ENCODE data around the gene HAUS3.
A peak's percentile ranks its signal among the peaks of the same experiment; 100 is the strongest.

HAUS3 gene

DNA sequence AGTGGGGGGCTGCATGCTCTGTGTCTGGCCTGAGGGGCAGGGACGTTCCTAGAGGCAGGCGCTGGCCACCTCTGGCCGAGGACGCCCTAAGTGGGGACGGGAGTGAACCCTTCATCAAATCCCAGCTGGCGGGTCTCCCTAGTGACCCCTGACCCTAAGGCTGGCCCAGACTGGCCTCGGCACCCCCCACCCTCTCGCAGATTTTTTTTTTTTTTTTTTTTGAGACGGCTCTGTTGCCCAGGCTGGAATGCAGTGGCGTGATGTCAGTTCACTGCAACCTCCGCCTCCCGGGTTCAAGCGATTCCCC, 21.0 kb upstream of the HAUS3 start:
- DNase-seq, result no peak

DNA sequence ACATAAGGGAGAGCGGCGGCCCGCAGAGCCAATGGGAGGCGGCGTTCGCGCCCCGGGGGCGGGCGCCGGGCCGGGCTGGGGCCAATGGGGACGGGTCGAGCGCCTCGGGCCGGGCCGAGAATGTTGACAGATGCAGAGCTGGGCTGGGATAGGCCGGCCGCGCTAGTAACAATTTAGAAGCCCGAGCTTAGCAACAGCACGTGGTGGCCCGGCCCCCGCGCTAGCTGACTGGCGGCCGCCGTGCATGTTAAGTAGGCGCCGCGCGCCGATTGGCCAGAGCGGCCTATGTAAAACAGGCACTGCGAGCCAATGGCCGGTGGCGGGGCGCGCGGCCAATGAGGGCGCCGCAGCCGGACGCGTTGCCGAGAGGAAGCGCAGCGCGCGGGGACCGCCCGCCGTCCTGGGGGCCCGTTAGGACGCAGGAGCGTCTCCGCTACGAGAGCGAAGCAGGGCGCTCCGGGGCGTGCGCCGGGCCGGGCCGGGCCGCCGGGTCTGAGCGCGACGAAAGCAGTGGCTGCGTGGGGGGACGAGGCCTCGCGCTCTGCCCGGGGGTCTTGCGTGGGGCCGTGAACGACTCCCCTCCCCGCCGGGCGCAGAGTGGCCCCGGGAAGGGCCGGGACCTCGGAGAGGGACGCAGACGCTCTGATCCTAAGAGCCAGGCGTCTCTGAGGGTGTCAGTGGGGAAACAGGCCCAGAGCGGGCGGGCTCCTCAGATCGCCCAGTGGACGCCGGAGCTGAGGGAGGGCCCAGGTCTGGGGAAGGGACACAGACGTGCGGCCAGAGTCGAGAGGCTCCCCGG, 20.4 kb upstream of the HAUS3 start:
- DNase-seq, result peak; percentile 82

DNA sequence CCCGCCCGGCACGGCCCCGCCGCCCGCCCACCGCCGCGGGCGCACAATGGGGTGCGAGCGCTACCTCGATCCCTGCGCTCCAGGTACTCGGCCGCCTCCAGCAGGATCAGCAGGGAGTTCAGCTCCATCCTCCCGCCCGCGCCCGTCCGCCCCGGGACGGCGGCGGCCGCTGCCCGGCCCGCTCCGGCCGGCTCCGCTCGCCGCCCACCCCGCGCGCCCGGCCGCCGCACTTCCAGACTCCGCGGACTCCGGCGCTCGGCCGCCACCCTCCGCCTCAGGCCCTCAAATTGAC, 19.9 kb upstream of the HAUS3 start, which contains the start of gene MXD4:
TSS of gene MXD4 (minus strand) at position 257 of the 292 bp plus-strand sequence. CDS start at position 128, 129 bp downstream.
- DNase-seq, result no peak

DNA sequence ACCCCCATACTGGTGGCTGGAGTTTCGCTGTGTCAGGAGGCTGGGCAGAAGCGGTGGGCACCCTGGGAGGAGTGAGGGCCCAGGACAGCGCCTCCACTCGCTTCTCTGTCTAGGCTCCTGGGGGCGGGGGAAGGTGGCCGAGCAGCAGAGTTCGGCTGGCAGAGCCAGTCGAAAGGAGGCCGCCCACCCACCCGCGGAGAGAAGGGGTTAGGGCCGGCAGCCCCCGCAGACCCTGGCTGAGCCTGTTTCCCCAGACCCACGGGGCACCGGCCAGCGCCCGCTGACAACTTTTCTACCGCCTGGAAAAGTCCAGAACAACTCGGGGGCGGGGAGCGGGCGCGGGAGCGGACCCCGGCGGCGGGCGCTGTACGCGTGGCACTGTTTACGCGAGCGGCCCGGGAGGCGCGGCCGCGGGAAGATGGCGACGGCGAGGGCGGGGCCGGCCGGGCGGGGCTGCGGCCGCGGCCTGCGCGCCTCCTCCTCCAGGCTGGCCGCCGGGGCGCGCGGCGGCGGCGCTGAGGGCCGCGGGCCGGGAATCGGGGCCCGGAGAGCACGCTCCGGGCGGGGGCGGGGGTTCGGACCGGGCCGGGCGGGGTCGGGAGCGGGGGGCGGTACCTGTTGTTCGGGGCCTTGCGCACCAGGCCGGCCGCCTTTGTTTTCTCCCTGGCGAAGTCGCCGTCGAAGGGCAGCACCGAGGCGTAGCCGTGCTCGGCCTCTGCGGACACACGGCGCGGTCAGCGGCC, 19.4 kb upstream of the HAUS3 start:
- DNase-seq, result no peak

DNA sequence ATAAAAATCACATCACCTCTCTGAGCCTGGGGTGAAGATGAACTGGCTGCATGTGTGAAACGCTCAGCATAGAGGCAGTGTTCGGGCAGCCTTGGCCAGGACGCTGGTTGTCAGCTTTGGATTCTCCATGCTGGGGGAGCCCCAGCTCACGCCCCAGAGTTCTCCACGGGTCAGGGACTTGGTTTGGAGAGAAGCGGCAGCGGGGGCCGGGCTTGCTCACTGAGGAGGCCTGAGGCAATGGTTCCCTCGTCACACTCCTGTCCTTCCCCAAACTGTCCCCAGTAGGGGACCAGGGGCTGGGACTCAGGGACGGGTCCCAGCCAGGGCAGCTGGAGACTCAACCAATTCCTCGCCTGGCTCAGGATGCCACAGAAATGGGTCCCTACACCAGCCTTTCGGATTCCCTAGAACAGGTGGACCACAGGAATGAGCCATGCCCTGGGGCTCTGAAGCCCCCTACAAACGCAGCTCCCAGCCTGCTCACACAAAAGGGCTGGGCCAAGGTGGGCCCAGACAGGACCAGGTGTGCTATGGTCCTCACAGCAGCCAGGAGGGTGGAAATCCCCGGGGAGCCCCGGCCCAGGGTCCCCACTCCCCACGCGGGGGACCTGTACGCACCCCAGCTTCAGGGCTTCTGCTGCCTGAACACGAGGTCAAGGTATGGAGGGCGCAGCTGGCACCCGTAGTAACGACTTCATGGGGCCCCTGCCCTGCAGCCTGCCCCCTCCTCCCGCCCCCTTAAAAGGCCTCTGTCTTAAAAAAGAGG, 18.6 kb upstream of the HAUS3 start:
- DNase-seq, result no peak

DNA sequence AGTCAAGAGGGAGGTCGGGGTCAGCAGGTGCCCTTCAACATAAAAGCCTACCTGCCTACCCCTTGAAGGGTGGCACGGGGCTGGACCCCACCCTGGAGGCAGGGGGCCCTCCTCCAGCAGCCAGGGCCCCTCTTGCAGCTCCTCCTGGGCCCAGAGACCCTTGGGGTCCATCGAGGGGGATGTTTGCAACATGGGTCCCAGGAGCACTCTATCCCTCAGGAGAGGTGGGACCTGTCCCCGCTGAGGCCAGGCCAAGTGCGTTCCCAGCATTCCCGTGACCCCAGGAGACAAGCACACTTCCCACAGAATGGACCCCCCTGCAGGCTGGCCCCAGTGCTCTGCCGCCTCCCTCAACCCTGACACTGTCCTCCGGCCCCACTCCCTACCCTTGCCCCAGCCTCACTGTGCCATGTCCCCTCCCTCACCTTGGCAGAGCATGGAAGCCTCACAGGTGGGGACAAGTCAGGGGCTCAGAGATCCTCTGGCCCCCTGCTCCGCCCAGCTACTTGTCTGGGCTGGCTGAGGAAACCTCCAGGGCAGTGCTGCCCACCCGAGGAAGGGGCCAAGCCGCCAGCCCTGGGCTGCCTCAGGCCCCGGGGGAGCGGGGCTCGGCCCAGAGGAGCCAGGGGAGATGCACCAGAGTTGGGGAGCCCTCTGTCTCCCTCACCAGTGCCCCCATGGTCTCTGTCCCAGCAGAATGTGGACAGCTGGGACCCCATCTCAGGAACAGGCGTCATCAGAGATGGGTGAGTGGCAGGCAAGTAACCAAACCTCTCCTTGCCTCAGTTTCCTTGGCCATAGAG, 17.8 kb upstream of the HAUS3 start:
- DNase-seq, result no peak

DNA sequence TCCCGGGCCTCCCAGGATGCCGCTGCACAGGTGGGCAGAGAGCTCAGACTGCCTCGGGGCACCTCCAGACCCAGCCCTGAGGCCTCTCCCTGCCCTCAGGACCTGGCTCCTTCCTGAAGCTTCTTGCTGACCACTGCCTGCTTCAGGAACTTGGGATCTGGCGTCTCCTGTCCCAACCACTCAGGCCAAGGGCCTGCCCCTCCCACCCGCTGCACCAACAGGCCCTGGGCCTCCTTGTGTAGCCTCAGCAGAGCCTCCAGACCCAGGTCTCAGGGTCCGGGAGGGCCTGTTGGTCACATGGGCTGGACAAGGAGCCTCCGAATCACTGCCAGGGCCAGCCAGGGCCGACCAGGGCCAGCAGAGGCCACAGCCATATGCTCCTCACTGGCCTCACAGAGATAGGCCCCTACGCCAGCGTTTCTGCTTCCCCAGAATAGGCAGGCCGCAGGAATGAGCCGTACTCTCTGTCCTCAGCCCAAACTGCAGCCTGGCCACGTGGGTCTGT, 17.2 kb upstream of the HAUS3 start:
- no peak for DNase-seq

DNA sequence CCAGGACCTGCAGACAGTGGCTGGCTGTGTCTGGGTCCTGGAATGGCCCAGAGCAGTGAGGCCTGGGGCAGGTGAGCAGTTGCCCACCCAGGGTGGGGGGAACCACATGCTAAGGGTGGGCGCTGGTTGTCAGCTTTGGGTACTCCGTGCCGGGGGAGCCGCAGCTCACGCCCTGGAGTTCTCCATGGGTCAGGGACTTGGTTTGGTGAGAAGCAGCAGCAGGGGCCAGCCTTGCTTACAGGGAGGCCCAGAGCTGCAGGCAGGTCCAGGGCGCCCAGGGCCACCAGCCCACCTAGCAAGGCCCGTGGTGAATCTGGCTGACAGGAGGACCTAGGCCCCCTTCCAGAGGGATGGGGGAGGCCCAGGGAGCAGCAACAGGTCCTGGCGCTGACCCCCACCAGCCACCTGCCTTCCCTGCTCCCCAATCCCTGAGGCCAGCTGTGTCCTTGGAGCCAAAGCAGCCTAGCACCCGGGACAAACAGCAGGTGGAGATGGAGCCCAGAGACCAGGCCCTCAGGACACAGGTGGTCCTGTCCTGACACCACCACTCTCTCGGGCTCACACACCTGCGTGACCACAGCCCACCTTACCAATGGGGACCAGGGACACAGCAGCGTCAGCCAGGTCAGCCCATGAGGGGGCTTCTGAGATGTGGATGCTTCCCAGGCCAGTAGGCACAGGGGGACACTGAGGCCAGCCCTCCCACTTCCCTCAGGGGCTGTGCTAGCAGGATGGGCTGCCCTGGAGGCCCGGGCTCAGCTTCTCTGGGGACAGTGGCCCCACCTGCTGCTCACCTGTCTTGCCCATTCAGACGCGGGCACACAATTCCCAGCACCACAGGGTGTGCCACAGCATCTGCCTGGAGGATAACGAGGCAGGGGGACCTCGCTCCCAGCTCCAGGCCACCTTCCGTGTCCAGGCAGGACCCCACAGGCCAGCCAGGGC, 16.4 kb upstream of the HAUS3 start:
- no peak for DNase-seq

DNA sequence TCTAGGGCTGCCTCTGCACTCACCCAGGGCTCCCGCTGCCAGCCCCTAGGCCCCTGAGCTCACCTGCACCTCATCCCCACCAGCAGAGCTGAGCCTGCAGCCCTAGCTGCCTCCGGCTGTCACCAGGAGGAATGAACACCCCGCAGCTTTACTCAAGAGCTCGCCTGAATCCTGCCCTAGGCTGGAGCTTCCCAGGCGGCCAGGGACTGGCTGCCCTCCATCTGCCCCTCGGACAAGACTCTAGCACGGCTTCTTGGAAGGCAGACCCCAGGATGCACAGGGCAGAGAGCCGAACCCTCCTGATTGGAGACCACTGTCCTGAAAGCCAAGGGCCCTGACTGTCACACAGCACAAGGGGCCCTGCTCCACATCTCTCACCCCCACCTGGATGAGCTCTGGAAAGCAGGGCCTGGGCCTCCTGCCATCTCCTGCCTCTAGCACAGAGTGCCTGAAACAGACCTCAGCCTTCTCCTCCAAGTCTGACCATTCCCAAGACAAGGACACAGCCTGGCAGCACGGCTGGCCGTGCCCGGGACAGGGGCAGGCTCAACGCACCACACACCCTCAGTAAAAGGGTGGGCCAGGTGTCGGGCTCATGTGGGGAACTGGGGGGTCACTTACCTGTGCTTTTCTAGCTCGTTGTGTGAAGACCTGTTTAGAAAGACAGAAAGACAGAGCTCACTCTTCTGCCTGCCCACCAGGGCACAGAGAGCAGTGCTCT, 15.6 kb upstream of the HAUS3 start:
- DNase-seq, result no peak

DNA sequence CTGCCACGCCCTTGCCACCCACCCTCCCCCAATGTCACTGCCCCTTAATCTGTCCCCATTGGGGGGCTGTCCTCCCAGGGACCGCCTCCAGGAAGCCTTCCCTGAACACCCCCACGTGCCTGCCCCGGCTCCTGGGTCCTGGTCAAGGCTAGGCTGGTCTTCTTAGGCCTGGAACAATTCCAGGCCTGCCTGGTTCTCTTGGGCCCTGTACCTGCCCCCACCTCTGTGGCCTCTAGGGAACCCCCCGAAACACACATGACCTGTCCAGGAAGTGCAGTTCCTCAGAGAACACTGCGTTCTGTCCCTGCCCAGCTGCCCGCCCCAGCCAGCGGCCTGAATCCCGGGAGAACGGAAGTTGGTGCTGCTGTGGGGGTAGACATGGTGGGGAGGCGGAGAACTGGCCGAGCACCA, 14.9 kb upstream of the HAUS3 start:
- no peak for DNase-seq

DNA sequence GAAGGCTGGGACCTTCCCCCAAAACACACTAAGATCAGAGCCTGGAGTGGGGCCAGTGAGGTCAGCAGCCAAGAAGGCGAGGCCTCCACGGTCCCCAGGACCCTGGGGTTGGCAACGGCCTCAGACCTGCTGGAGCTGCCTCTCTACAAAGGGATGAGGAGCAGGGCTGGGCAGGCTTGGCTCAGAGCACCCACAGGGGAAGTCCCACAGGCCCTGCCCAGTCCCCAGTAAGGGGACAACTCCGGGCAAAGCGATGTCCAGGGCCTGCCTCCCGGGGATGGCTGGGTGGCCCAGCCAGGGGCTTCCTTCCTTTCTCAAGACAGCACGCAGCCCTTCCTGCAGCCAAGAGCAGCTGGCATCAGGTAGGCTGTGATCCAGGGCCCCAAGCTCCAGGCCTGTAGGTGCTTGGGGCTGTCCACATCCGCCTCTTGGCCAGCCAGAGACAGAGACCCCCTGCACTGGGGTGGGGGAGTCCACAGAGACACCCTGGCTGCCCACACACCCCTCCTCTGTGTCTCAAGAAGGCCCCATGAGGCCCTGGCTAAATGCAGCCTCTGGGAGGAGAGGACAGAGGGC, 14.3 kb upstream of the HAUS3 start:
- DNase-seq, result no peak

DNA sequence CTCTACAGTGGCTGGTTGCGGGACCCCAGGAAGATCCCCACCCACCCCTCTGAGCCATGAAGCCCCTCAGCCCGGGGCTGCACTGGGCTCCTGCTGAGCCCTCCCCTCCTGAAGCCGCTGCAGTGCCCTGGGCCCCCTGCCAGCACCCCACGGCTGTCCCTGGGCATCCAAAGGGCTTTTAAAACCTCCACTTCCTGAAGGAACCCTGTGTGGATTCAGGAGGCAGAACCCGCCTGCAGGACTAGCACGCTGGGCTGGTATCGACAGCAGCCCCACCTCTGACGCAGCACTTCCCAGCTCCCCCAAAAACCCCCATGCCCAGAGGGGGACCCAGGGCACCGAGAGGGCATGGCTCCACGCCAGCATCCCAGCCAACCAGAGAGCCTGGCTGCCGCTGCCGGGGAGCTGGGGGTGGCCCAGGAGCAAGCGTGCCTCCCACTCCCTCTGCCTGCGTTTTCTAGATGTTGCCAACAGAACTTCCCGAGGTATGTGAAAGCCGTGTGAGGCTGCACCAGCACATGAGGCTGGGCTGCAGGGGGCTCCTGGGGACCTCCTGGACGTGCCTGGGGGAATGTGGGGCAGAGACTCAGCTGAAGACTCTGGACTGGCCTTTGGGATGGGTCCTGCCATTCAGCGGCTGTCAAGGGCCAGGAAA, 13.7 kb upstream of the HAUS3 start:
- DNase-seq, result no peak

DNA sequence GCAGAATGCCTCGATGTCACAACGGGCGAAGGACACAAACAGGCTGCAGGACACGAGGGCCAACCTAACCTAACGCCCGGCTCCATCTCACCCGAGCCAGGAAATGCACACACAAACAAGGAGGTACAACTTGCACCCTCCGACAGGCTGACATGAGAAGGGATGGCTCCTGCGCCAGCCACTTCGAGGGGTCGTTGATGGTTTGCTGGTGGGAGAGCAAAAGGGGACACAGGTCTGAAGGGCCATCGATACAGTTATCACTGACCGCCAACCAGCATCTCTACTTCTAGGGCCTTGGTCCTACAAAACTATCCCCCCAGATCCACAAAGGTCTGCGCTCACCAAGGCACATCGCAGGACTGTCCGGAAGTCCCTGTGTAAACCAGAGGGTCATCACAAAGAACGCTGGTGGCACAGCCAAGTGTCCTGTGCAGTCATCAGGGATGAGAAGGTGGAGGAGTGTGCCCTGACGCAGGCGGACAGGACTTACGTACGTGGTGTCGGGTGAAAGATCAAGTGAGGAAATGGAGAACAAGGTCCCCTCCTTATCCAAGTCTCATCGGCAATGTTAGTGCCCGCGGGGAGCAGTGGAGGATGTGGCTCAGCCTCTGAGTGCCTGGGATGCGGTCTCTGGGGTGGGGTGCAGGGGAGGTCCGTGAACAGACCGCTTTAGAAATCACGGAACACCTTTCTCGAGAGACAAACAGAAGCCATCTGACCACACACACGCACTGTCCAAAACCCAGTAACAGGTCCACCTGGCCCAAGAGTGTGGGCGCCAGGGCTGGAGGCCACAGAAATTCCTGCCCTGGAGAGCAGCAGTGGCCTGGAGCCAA, 13.0 kb upstream of the HAUS3 start:
- DNase-seq, result no peak

DNA sequence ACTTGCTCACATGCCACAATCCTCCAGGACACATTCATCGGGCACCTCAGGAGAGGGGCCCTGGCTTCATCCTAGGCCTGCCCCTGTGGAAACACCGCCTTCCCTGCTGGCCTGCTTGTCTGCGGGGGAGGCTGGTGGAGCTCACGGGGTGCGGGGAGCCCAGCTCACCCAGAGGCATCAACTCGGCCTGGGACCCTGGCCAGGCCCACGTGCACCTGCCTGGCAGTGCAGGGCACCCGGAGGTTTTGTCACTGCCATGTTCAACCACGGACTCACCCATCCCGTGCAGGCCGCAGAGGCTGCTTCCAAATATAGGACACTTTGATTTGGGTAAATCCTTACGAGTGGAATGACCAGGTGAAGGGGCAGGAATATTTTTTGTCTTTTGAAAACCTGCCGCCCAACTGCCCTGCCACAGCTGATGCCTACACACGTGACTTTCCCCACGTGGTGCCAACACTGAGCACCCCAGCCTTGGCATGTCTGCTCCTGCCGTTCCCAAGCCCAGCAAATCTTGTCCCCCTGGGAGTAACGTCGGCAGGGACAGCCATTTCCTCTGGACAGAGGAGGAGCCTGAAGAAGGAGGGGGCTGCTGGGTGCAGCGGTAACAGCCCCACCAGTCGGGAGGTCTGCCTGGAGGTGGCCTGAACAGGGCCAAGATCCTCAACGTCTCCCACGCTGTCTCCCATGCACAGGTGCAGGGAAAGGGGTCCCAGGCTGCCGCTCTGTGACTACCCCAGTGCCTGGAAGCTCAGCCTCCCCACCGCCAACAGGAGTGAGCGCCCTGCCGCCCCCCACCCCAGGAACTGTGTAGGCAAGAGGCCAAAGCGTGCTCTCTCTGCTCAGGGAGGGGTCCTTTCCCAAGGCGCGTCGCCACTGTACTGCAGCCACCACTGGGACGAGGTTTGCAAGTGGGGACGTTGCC, 11.5 kb upstream of the HAUS3 start:
- DNase-seq, result no peak

DNA sequence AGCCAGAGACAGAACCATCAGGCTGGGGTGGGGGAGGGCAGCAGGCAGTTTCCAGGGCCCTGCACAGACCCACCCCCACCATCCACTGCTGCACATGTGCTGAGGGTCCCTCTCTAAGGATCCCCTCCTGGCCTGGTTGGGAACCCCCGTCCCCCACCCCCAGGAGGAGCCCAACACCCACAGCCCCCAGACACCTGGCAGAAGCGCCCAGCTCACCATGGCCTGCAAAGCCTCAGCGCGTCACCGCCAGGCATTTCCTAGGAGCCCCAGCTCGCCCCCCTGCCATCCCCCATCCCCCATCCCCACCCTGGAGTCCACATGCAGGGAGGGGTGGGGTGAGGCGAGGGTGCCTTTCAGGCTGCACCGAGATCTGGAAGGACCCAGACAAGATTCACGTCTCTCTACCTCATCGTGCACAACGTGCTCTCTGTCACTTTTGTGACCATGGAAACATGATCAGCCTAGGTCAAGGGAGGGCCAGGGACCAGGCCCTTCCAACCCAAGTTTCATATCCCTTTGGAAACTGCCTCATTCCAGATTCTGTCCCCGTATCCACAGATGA, 10.7 kb upstream of the HAUS3 start:
- no peak for DNase-seq

DNA sequence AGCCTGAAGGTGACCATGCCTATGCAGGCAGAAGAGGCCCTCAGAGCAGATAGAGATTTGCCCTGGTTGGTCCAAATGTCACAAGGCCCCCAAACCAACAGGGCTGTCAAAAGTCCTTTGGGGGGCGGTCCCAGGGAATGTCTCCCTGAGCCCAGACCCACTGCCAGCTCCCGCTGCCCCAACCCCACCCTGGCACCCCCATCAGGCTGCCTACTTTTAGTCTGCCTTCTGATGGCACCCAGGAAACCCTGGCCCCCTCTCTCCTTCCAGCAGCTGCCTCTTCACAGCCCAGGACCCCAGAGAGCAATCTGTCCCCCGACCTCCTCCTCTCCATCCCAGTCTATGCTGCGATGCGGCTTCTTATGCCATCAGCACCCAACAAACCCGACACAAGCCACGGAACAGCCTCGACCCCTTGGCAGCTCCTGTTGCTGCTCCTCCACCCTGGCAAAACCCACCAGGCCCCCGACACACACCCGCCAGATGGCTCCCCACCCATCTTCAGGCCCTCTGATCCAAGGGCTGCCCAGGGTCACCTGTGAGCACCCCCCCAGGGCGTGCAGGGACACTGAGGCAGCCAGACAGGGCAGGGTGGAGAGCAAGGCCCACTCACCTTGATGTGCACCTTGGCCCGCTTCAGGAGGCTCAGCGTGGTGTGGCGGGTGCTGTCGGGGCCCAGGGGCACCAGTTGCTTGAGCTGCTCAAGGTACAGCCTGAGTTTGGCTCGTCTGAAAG, 10.0 kb upstream of the HAUS3 start:
- DNase-seq, result no peak

Data from DMS79 (cell line).